Fibroblast of pulmonary artery (primary cell): ENCODE data around the gene MAU2.
A peak's percentile ranks its signal among the peaks of the same experiment; 100 is the strongest.

ENCODE experiments used
- DNase-seq: peaks from one replicate; pipeline ENCODE4 v3.0.0-alpha.2; 2010; ENCODE audit warnings: low read depth
- H3K4me3 ChIP-seq: replicated peaks from 2 replicates; pipeline ENCODE4 v1.5.1; 2011; ENCODE audit warnings: low read depth, mild to moderate bottlenecking, control low read depth, low read length, moderate library complexity
- TF ChIP-seq, protein P1 (sequence below): IDR thresholded peaks from 2 replicates; pipeline ENCODE4 v1.5.1; 2011; ENCODE audit warnings: mild to moderate bottlenecking, control low read depth, low read length, inconsistent platforms; ENCODE audit errors: missing control alignments

MAU2 gene

DNA sequence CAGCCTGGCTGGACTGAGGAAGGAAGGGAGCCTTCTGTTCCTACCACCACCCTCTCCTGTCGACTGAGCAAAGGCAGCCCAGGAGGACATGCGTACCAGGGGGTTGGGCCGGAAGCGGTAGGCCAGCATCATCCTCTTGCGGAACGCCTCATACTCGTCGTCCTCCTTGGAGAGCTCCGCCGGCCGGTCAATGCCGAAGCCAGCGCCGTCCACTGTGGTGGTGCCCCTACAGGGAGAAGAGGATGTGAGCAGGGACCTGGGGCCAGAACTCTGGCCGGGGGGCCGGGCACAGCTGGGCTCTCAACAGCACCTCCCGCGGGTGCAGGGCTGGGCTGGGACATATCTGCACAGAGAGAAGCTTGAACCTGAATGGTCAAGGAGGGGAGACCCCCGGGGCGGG, 43.8 kb upstream of the MAU2 start:
- no peak overlapping the region for H3K4me3 ChIP-seq
- DNase-seq: no peak
- TF ChIP-seq, protein P1, sequence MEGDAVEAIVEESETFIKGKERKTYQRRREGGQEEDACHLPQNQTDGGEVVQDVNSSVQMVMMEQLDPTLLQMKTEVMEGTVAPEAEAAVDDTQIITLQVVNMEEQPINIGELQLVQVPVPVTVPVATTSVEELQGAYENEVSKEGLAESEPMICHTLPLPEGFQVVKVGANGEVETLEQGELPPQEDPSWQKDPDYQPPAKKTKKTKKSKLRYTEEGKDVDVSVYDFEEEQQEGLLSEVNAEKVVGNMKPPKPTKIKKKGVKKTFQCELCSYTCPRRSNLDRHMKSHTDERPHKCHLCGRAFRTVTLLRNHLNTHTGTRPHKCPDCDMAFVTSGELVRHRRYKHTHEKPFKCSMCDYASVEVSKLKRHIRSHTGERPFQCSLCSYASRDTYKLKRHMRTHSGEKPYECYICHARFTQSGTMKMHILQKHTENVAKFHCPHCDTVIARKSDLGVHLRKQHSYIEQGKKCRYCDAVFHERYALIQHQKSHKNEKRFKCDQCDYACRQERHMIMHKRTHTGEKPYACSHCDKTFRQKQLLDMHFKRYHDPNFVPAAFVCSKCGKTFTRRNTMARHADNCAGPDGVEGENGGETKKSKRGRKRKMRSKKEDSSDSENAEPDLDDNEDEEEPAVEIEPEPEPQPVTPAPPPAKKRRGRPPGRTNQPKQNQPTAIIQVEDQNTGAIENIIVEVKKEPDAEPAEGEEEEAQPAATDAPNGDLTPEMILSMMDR: no peak

DNA sequence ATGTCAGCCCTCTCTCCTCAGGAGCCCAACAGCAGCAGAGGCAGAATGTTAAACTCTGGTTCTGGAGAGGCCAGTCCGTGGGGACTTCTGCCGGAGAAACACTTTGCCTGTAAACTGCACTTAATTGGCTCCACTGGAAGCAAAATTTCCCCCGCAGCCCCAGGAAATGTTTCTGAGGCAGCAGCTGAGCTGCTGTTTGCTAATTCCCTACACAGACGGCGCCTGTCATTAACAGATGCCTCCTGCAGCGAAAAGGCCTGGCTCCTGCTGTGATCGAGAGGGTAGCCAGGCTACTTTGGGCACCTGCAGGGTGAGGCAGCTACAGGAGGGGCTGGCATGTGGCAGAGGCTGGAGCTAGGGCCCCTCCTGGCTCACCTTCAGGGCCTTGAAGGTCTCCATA, 42.3 kb upstream of the MAU2 start:
- TF ChIP-seq, protein P1: no peak
- no peak for DNase-seq
- no peak overlapping the region for H3K4me3 ChIP-seq

DNA sequence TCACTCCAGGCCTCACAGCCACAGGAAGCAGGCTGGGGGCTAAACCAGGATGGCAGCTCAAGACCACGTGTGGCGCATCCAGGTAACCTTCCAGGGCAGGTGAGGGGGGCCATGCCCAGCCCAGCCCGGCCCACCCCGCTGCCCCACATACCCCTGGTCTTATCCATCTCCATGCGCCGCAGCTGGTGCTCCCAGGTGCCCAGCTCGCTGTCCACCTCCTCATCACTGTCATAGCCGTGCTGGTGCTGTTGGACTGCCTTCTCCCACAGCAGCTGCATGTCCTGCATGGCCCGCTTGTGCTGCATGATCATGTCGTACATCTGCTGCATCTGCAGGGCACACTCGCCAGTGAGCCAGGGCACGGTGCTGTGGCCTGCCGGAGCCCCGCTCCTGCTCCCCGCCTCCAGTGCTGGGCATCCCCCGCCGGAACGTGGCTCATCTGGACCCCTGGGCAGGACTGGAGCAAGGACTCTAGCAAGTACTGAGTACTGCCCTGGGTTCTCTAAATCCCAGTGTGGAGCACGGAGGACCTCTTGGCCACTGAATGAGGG, 41.5 kb upstream of the MAU2 start:
- H3K4me3 ChIP-seq: no peak overlapping the region
- TF ChIP-seq, protein P1: no peak
- DNase-seq: no peak

DNA sequence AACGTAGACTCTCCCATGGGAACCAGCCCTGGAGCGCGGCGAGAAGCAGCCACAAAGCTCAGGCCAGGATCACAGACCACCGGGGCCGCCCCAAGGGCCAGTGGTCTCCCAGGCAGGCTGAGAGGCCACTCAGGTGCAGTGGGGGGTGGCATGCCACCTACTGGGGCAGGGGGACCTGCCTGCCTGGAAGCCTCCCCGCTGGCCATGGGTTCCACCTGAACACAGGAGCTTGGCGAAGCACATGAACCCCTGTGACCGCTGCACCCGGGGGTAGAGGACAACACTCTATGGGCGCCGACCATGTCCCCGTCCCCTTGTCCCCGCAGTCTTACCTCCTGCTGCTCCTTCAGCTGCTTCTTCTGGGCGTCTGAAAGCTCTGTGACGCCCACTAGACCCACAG, 40.8 kb upstream of the MAU2 start:
- TF ChIP-seq, protein P1: no peak
- no peak overlapping the region for H3K4me3 ChIP-seq
- no peak for DNase-seq

DNA sequence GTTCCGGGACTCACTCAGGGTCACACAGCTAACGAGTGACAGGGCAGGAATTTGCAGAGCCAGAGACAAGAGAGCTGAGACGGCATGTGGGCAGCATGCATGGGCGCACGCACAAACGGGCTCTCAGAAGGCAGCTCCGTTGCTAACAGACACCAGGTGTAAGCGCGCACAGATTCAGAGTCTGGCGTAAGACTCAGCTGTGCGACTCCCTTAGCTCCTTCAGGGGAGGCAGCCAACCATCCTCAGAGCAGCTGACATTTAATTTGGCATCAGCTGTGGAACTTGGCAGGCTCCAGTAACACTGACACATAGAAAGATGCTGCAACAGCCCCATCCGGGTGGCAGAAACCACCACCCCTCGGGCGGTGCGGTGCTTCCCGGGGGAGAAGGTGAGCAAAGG, 40.1 kb upstream of the MAU2 start:
- H3K4me3 ChIP-seq: no peak overlapping the region
- peak; percentile 7 for DNase-seq
- TF ChIP-seq, protein P1: no peak

DNA sequence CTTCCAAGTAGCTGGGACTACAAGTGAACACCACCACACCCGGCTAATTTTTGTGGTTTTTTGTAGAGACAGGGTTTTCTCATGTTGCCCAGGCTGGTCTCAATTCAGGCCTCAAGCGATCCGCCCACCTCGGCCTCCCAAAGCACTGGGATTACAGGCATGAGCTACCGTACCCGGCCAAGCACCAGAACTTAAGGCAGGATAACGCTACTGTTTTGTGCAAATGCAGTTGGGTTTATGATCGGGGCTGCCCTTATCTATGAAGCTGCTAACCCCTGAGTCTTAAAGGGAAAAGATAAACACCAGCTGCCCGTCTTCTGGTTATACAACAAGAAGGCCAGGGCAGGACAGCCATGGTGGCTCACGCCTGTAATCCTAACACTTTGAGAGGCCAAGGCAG, 34.9 kb upstream of the MAU2 start:
- no peak for DNase-seq
- TF ChIP-seq, protein P1: no peak
- H3K4me3 ChIP-seq: no peak overlapping the region

DNA sequence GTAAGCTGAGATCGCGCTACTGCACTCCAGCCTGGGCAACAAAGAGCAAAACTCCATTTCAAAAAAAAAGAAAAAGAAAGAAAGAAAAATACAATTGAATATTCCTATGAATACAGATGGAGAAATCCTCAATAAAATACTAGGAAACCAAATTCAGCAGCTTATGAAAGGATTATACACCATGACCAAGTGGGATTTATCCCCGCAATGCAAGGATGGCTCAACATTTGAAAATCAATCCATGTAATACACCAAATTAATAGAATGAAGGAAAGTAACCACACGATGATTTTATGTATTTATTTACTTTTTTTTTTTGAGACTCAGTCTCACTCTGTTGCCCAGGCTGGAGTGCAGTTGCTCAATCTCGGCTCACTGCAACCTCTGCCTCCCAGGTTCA, 28.0 kb upstream of the MAU2 start:
- DNase-seq: no peak
- no peak overlapping the region for H3K4me3 ChIP-seq
- TF ChIP-seq, protein P1: no peak
